Gastroesophageal sphincter (tissue), 3 donors: ENCODE data around the gene THRB.
A peak's percentile ranks its signal among the peaks of the same experiment; 100 is the strongest.

Experiments
- EP300 ChIP-seq: sonication (generic); formaldehyde crosslinking; IDR thresholded peaks from one replicate; pipeline ENCODE4 v1.6.1; 2017; ENCODE audit warnings: antibody characterized with exemption, mild to moderate bottlenecking
- POLR2A ChIP-seq, 2 donors: fragments of 450-650 bp; IDR thresholded peaks; one replicate each; pipeline ENCODE4 v1.6.1; 2017; ENCODE audit warnings: antibody characterized with exemption in 2 of 2, mild to moderate bottlenecking in 2 of 2, moderate library complexity in 1 of 2
- POLR2AphosphoS5 ChIP-seq: sonication (generic); formaldehyde crosslinking; IDR thresholded peaks from one replicate; pipeline ENCODE4 v1.6.1; 2017; ENCODE audit warnings: antibody characterized with exemption
- TF ChIP-seq, protein P1 (sequence below), 4 experiments: fragments of 200-600 bp in 2 of 4; fragments of 450-650 bp in 2 of 4; sonication (generic) in 1 of 4; IDR thresholded peaks; one replicate each; pipeline ENCODE4 v1.5.1; 2017 to 2019; ENCODE audit warnings: antibody characterized with exemption in 4 of 4, mild to moderate bottlenecking in 2 of 4, moderate library complexity in 2 of 4

DNA sequence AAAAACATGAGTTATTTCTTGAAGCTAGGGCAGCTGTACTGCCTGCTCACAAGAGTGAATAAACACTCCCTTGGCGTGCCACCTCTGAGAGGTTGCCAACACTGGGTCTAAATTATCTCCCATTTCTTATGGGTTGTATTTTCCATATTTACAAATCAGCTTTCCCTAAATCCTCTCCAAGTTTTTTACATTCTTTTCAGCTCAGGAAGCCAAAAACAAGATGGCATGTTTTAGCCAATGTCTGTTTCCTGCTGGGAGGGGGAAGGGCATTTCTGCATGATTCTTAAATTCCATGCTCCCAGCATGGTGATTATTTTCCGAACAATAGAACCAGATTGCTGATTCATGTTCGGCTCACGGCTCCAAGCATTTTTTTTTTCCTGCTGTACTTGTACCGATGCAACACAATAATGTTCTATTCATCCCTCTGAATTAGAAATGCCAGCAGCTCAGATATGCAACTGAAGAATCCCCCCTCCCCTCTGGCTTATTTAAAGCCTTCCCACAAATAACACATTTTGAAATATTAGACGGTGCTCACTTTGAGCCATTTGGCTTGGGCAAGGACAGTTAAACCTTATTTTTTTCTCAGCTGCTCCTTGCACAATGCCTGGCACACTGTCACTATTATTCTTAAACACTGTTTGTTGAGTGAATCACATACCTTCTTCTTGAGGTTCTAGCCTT lies 252.5 kb downstream of the THRB start:
- TF ChIP-seq, protein P1, sequence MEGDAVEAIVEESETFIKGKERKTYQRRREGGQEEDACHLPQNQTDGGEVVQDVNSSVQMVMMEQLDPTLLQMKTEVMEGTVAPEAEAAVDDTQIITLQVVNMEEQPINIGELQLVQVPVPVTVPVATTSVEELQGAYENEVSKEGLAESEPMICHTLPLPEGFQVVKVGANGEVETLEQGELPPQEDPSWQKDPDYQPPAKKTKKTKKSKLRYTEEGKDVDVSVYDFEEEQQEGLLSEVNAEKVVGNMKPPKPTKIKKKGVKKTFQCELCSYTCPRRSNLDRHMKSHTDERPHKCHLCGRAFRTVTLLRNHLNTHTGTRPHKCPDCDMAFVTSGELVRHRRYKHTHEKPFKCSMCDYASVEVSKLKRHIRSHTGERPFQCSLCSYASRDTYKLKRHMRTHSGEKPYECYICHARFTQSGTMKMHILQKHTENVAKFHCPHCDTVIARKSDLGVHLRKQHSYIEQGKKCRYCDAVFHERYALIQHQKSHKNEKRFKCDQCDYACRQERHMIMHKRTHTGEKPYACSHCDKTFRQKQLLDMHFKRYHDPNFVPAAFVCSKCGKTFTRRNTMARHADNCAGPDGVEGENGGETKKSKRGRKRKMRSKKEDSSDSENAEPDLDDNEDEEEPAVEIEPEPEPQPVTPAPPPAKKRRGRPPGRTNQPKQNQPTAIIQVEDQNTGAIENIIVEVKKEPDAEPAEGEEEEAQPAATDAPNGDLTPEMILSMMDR (IDR thresholded peaks at IDR 0.05): no peak
- TF ChIP-seq POLR2A (IDR thresholded peaks at IDR 0.05) (no peak), POLR2AphosphoS5 (peak; percentile 71), EP300 (no peak)
